ENCODE data around the gene ARFGEF2.
"Not testable (repeated sequence)": the region's sequence is repeated elsewhere in the genome, so short reads cannot be mapped to it uniquely, and the experiment has no call there.

ARFGEF2 gene

GRCh38 chr20:48930035-48930434, 8.5 kb downstream of the ARFGEF2 start:
- DNase-seq, result no peak

- no peak for DNase-seq
Measured at GRCh38 chr20:48930878-48931277, 9.4 kb downstream of the ARFGEF2 start.

- no peak for DNase-seq
Measured at GRCh38 chr20:48931527-48932374, 10.2 kb downstream of the ARFGEF2 start.

GRCh38 chr20:48932375-48932941, 10.9 kb downstream of the ARFGEF2 start:
- DNase-seq, result no peak

GRCh38 chr20:48933017-48933766, 11.7 kb downstream of the ARFGEF2 start:
- peak; percentile 74 for DNase-seq

- DNase-seq, result not testable (repeated sequence)
Measured at GRCh38 chr20:48934273-48934877, 12.9 kb downstream of the ARFGEF2 start.

GRCh38 chr20:48934966-48935365, 13.5 kb downstream of the ARFGEF2 start:
- not testable (repeated sequence) for DNase-seq

- not testable (repeated sequence) for DNase-seq
Measured at GRCh38 chr20:48936178-48936577, 14.7 kb downstream of the ARFGEF2 start.

- no peak for DNase-seq
Measured at GRCh38 chr20:48937674-48938073, 16.2 kb downstream of the ARFGEF2 start.

GRCh38 chr20:48938670-48939069, 17.2 kb downstream of the ARFGEF2 start:
- no peak for DNase-seq

GRCh38 chr20:48940170-48940569, 18.7 kb downstream of the ARFGEF2 start:
- DNase-seq, result no peak

- no peak for DNase-seq
Measured at GRCh38 chr20:48941467-48941866, 20.0 kb downstream of the ARFGEF2 start.

- DNase-seq, result no peak
Measured at GRCh38 chr20:48942730-48943129, 21.2 kb downstream of the ARFGEF2 start.

GRCh38 chr20:48944663-48945297, 23.3 kb downstream of the ARFGEF2 start:
- no peak for DNase-seq

GRCh38 chr20:48945840-48946514, 24.5 kb downstream of the ARFGEF2 start:
- peak; percentile 62 for DNase-seq

GRCh38 chr20:48948612-48949011, 27.1 kb downstream of the ARFGEF2 start:
- no peak for DNase-seq

GRCh38 chr20:48949304-48950170, 28.0 kb downstream of the ARFGEF2 start:
- DNase-seq, result peak; percentile 55

- no peak for DNase-seq
Measured at GRCh38 chr20:48951041-48951440, 29.5 kb downstream of the ARFGEF2 start.

GRCh38 chr20:48951646-48952045, 30.1 kb downstream of the ARFGEF2 start:
- no peak for DNase-seq

GRCh38 chr20:48952656-48953055, 31.1 kb downstream of the ARFGEF2 start:
- DNase-seq, result no peak

GRCh38 chr20:48953653-48954052, 32.1 kb downstream of the ARFGEF2 start:
- no peak for DNase-seq

All from NCI-H510A (cell line).